GM23338 (cell line): ENCODE measurements around the gene SH3GL2. TPM values are rescaled to one million over a fixed set of nuclear protein-coding genes. Genes with fewer than 3 reads are reported as not detected.

Experiments
- ATAC-seq: fragments of 200-7000 bp; cut with Tn5 transposase; 3 replicates; pipeline ENCODE4 v1.9.1; 2020
- DNase-seq: peaks from one replicate; pipeline ENCODE4 v3.0.0-alpha.2; 2015; ENCODE audit warnings: low spot score
- H2AFZ ChIP-seq: fragments of 200-600 bp; sonication (generic); 2 replicates; pipeline ENCODE4 v1.8.0; 2016; ENCODE audit warnings: antibody characterized with exemption, mild to moderate bottlenecking, moderate library complexity
- H3F3A ChIP-seq: fragments of 200-600 bp; sonication (generic); replicated peaks from 2 replicates; pipeline ENCODE4 v1.8.0; 2017; ENCODE audit warnings: antibody characterized with exemption, mixed run types, low read depth
- H3K27ac ChIP-seq: fragments of 200-600 bp; sonication (generic); 2 replicates; pipeline ENCODE4 v1.6.1; 2016; ENCODE audit warnings: low read depth
- H3K27me3 ChIP-seq: fragments of 200-600 bp; sonication (generic); 2 replicates; pipeline ENCODE4 v1.8.0; 2016; ENCODE audit warnings: mild to moderate bottlenecking, mixed run types, moderate library complexity; ENCODE audit not compliant: insufficient read depth
- H3K36me3 ChIP-seq: fragments of 200-600 bp; sonication (generic); 2 replicates; pipeline ENCODE4 v1.8.0; 2016; ENCODE audit warnings: mild to moderate bottlenecking; ENCODE audit not compliant: insufficient read depth
- H3K4me1 ChIP-seq: fragments of 200-600 bp; sonication (generic); 2 replicates; pipeline ENCODE4 v1.8.0; 2016; ENCODE audit warnings: mild to moderate bottlenecking, moderate library complexity; ENCODE audit not compliant: insufficient read depth
- H3K4me2 ChIP-seq: fragments of 200-600 bp; sonication (generic); 2 replicates; pipeline ENCODE4 v1.7.1; 2017; ENCODE audit warnings: mixed run types
- H3K4me3 ChIP-seq: fragments of 200-600 bp; sonication (generic); 2 replicates; pipeline ENCODE4 v1.6.1; 2016; ENCODE audit warnings: mixed run types
- H3K79me2 ChIP-seq: fragments of 200-600 bp; sonication (generic); replicated peaks from 2 replicates; pipeline ENCODE4 v1.8.0; 2017; ENCODE audit warnings: mild to moderate bottlenecking; ENCODE audit not compliant: insufficient read depth
- H3K9me2 ChIP-seq: fragments of 200-600 bp; sonication (generic); 2 replicates; pipeline ENCODE4 v1.8.0; 2017; ENCODE audit not compliant: insufficient read depth
- H4K20me1 ChIP-seq: fragments of 200-600 bp; sonication (generic); replicated peaks from 2 replicates; pipeline ENCODE4 v1.8.0; 2017; ENCODE audit warnings: mild to moderate bottlenecking; ENCODE audit not compliant: insufficient read depth
- H3K27ac Mint-ChIP-seq: 2 replicates; pipeline ENCODE4 v1.8.0; 2020; ENCODE audit warnings: inconsistent platforms, mild to moderate bottlenecking, moderate library complexity, mixed read lengths
- H3K27me3 Mint-ChIP-seq: 3 replicates; pipeline ENCODE4 v1.8.0; 2022; ENCODE audit warnings: low read depth, mild to moderate bottlenecking, moderate library complexity, mixed read lengths, inconsistent platforms; ENCODE audit not compliant: insufficient read depth, poor library complexity
- H3K36me3 Mint-ChIP-seq: 3 replicates; pipeline ENCODE4 v1.8.0; 2021; ENCODE audit warnings: low read depth, mild to moderate bottlenecking, inconsistent platforms, moderate library complexity, mixed read lengths
- H3K4me1 Mint-ChIP-seq: 3 replicates; pipeline ENCODE4 v1.8.0; 2020; ENCODE audit warnings: mild to moderate bottlenecking, inconsistent platforms, mixed read lengths
- H3K4me3 Mint-ChIP-seq: 3 replicates; pipeline ENCODE4 v1.8.0; 2021; ENCODE audit warnings: moderate library complexity, mild to moderate bottlenecking, inconsistent platforms, mixed read lengths
- H3K9me3 Mint-ChIP-seq: 3 replicates; pipeline ENCODE4 v1.8.0; 2020; ENCODE audit warnings: moderate library complexity, mild to moderate bottlenecking, inconsistent platforms, mixed read lengths
- CREB1 ChIP-seq: fragments of 250-450 bp; sonication (Bioruptor Pico); IDR thresholded peaks from 2 replicates; pipeline ENCODE4 v1.5.0; 2020; ENCODE audit warnings: low read depth, mild to moderate bottlenecking, moderate library complexity
- ETS1 ChIP-seq: IDR thresholded peaks from 2 replicates; pipeline ENCODE4 v1.6.1; 2016; ENCODE audit warnings: antibody characterized with exemption
- EZH2 ChIP-seq: fragments of 200-600 bp; sonication (generic); IDR thresholded peaks from one replicate; pipeline ENCODE4 v1.8.0; 2017; ENCODE audit warnings: antibody characterized with exemption, mild to moderate bottlenecking, low read depth; ENCODE audit not compliant: unreplicated experiment
- EZH2phosphoT487 ChIP-seq: fragments of 200-600 bp; sonication (generic); IDR thresholded peaks from one replicate; pipeline ENCODE4 v1.8.1; 2018; ENCODE audit warnings: antibody characterized with exemption; ENCODE audit not compliant: unreplicated experiment
- JUNB ChIP-seq: IDR thresholded peaks from one replicate; pipeline ENCODE4 v1.6.1; 2016; ENCODE audit warnings: antibody characterized with exemption; ENCODE audit not compliant: unreplicated experiment
- NANOG ChIP-seq: IDR thresholded peaks from 2 replicates; pipeline ENCODE4 v1.6.1; 2016; ENCODE audit warnings: antibody characterized with exemption, borderline replicate concordance
- REST ChIP-seq: IDR thresholded peaks from one replicate; pipeline ENCODE4 v1.6.1; 2018; ENCODE audit warnings: antibody characterized with exemption; ENCODE audit not compliant: unreplicated experiment
- STAT1 ChIP-seq: IDR thresholded peaks from one replicate; pipeline ENCODE4 v1.6.1; 2016; ENCODE audit warnings: antibody characterized with exemption; ENCODE audit not compliant: unreplicated experiment
- ZNF331 ChIP-seq: fragments of 250-450 bp; sonication (Bioruptor Pico); IDR thresholded peaks from 2 replicates; pipeline ENCODE4 v1.5.0; 2020; ENCODE audit warnings: low read depth, mild to moderate bottlenecking, moderate library complexity
- ZNF462 ChIP-seq: fragments of 250-450 bp; sonication (Bioruptor Pico); IDR thresholded peaks from 2 replicates; pipeline ENCODE4 v1.5.0; 2020; ENCODE audit warnings: mild to moderate bottlenecking, moderate library complexity
- polyA plus RNA-seq: library from polyadenylated mRNA; unstranded; fragments of >200 nt; fragmentation: Nextera tagmentation; extraction: Ambion mirVana; gene quantifications from 2 replicates; pipeline ENCODE4 v1.2.1, GENCODE V29; 2016
- total RNA-seq: library from RNA; depleted of rRNA; stranded (reverse); fragments of >200 nt; shearing (Covaris generic); gene quantifications from 2 replicates; pipeline ENCODE4 v1.2.3, GENCODE V29; 2014

Gene SH3GL2
- total and polyA plus RNA-seq, 2 experiments from 2014 or later = 5.9 to 8.6 TPM

- no peaks in the 10 kb centered on the region for H3K36me3 Mint-ChIP-seq
- ATAC-seq (no peak), DNase-seq (no peak)
- no peaks in the 10 kb centered on the region for H3F3A ChIP-seq
- H3K27me3 Mint-ChIP-seq = no peaks in the 10 kb centered on the region
- H3K36me3 ChIP-seq = no peaks in the 10 kb centered on the region
- peaks cover 12% of the 10 kb centered on the region; the same call in 2 of the 3 replicates for H3K4me1 Mint-ChIP-seq
- no peaks in the 10 kb centered on the region for H3K9me3 Mint-ChIP-seq
- H3K27ac Mint-ChIP-seq = peak overlapping the region; percentile 18; the same call in 1 of the 2 replicates
- no peaks in the 10 kb centered on the region for H3K79me2 ChIP-seq
- H3K4me3 Mint-ChIP-seq = no peak overlapping the region
- no peak overlapping the region for H3K27ac ChIP-seq
- H3K9me2 ChIP-seq = no peaks in the 10 kb centered on the region
- no peak overlapping the region for H3K4me3 ChIP-seq
- H4K20me1 ChIP-seq = no peaks in the 10 kb centered on the region
- H3K4me2 ChIP-seq = no peak overlapping the region
- H2AFZ ChIP-seq = no peak overlapping the region
- TF ChIP-seq STAT1 (no peak), ETS1 (no peak), ZNF331 (CRISPR knock-in tag) (no peak), NANOG (no peak), EZH2phosphoT487 (no peak), REST (no peak)
- no peaks in the 10 kb centered on the region for H3K27me3 ChIP-seq
- peaks cover 28% of the 10 kb centered on the region for H3K4me1 ChIP-seq
Observed at GRCh38 chr9:17660158-17660557, 81.3 kb downstream of the SH3GL2 start.

- ATAC-seq = no peak
- H3K4me1 Mint-ChIP-seq = no peaks in the 10 kb centered on the region; the same call in 2 of the 3 replicates
- no peak overlapping the region for H3K27ac ChIP-seq
- TF ChIP-seq ZNF462 (CRISPR knock-in tag) (no peak), JUNB (no peak), NANOG (no peak), ETS1 (no peak), EZH2 (no peak), ZNF331 (CRISPR knock-in tag) (no peak), CREB1 (CRISPR knock-in tag) (no peak)
Observed at GRCh38 chr9:17665450-17665849, 86.6 kb downstream of the SH3GL2 start.

More at GRCh38 chr9:17665450-17665849, 86.6 kb downstream of the SH3GL2 start:
- Histone ChIP-seq H3K79me2 (no peaks in the 10 kb centered on the region), H3K4me1 (0 out of 2 replicates have a peak, but pooled peaks cover 1% of the 10 kb centered on the region), H4K20me1 (no peaks in the 10 kb centered on the region), H3K27me3 (no peaks in the 10 kb centered on the region), H2AFZ (no peak overlapping the region), H3K4me3 (no peak overlapping the region), H3K4me2 (no peak overlapping the region), H3K9me2 (no peaks in the 10 kb centered on the region), H3F3A (no peaks in the 10 kb centered on the region), H3K36me3 (no peaks in the 10 kb centered on the region)
- Mint-ChIP-seq H3K27me3 (no peaks in the 10 kb centered on the region), H3K4me3 (no peak overlapping the region), H3K27ac (no peak overlapping the region), H3K36me3 (no peaks in the 10 kb centered on the region), H3K9me3 (no peaks in the 10 kb centered on the region)
- DNase-seq = no peak
